Measurements from ENCODE around the gene LAX1. TPM values are rescaled to one million over a fixed set of nuclear protein-coding genes. Genes with fewer than 3 reads are reported as not detected.

LAX1 gene, protein sequence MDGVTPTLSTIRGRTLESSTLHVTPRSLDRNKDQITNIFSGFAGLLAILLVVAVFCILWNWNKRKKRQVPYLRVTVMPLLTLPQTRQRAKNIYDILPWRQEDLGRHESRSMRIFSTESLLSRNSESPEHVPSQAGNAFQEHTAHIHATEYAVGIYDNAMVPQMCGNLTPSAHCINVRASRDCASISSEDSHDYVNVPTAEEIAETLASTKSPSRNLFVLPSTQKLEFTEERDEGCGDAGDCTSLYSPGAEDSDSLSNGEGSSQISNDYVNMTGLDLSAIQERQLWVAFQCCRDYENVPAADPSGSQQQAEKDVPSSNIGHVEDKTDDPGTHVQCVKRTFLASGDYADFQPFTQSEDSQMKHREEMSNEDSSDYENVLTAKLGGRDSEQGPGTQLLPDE
- 10 to 100 TPM; 14.0 to 14.3 TPM for total RNA-seq

DNA sequence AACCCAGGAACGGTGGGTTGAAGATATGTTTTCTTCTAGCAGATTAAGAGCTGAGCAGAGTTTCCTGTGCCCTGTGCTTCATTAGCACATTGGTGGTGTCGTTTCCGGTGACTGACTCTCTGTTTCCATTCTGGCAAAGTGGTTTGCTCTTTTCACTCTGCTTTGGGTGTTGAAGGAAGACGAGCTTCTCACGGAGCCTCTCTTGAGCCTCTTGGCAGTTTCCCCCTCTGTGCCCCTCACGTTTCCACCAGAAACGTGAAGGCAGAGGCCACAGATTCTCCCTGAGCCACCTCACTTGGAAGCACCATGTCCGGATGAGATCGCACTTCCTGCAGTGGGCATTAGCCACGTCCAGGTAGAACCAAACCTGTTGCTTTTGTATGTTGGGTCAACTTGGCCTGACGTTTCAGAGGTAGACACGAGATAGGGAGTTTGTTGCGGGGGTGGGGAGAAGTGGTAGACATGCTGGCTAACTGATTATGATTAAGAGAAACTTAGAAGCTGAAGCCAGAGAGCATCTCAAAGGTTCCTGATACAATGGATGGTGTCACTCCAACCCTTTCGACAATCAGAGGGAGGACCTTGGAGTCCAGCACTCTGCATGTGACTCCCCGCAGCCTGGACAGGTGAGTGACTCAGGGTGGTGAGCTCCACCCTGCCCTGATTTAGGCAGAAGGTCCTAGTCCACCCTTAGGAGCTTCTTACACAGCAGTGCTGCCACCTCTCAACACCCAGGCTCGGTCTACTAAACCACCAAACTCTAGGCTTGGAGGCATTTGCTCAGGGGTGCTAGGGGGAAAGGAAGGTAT is at the start of gene LAX1:
Gene LAX1 (plus strand): TSS at position 155 of the 809 bp plus-strand sequence. CDS start 383 bp downstream, at position 538.
- Mint-ChIP-seq H3K4me3 (peak within 1 kb of the TSS; percentile 94), H3K27ac (peak within 1 kb of the TSS; percentile 100), H3K4me1 (ENCODE audit: low read depth) (peaks cover 40% of the 10 kb centered on the region), H3K9me3 (no peaks in the 10 kb centered on the region), H3K27me3 (no peaks in the 10 kb centered on the region), H3K36me3 (peaks cover 12% of the 10 kb centered on the region)
- intact Hi-C loops (cut with micrococcal nuclease): loop anchor here (1.0 to 10.0 kb wide), 10 partner anchors 11 to 480 kb away; partner anchors contain the start of genes ATP2B4, SNRPE, ZBED6 and ZC3H11A
- DNase-seq: peak; percentile 90
- POLR2A ChIA-PET: interaction anchor here (0.5 to 2.1 kb wide), 27 partner anchors 9 to 742 kb away, joined by 3 to 18 read pairs (median 4); partner anchors contain the start of genes ATP2B4, ZBED6 and ZC3H11A
- CTCF ChIA-PET: interaction anchor here (0.6 to 1.9 kb wide), 8 partner anchors 63 to 498 kb away, joined by 3 to 9 read pairs (median 4); partner anchors contain the start of gene ATP2B4

DNA sequence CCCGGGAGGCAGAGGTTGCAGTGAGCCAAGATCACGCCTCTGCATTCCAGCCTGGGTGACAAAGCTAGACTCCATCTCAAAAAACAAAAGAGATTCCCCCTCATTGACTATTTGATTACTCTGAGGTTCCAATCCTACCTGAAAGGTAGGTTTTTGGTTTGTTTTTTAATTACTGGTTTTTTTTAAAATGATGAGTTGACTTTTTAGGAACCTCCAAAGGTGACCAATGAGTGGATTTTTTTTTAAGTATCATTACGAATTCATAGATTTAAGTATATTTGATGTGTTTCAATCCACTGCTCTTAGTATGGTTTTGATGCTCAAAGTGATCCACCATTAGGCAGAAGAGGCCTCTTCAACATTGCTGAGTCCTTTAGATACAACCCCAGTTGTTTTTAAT is 47.9 kb upstream of the LAX1 start:
- peaks cover under 1% of the 10 kb centered on the region for H3K4me1 Mint-ChIP-seq (ENCODE audit: low read depth)
- no peaks in the 10 kb centered on the region for H3K9me3 Mint-ChIP-seq
- ChIA-PET CTCF (interaction anchor here (0.8 kb wide), 1 partner anchor 229 kb away, joined by 4 read pairs; no protein-coding TSS in a partner anchor), POLR2A (no interaction called here)
- H3K27ac Mint-ChIP-seq: no peak overlapping the region
- intact Hi-C loops (cut with micrococcal nuclease): no loop called here
- no peaks in the 10 kb centered on the region for H3K27me3 Mint-ChIP-seq
- peaks cover 27% of the 10 kb centered on the region for H3K36me3 Mint-ChIP-seq
- no peak for DNase-seq
- H3K4me3 Mint-ChIP-seq: no peak overlapping the region

DNA sequence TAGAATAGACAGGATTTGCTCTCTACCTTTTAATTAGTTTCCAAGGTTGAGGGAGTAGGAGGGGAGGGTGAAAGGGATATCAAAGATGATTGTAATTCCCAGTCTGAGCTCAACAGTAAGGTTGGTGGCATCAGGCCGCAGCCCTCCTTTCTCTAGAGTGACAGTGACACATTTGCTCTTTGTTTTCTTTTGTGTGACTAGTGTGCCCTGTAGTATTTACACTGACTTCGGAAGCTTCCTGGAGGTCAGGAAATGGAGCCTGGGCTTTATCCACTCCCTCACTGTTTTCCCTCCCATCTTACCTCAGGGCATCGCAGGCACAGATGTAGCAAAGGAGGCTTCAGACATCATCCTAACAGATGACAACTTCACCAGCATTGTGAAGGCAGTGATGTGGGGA is 44.7 kb upstream of the LAX1 start:
- H3K36me3 Mint-ChIP-seq: peaks cover 26% of the 10 kb centered on the region
- no peaks in the 10 kb centered on the region for H3K9me3 Mint-ChIP-seq
- H3K4me3 Mint-ChIP-seq: no peak overlapping the region
- DNase-seq: no peak
- H3K4me1 Mint-ChIP-seq (ENCODE audit: low read depth): no peaks in the 10 kb centered on the region
- H3K27me3 Mint-ChIP-seq: no peaks in the 10 kb centered on the region
- intact Hi-C loops (cut with micrococcal nuclease): no loop called here
- ChIA-PET POLR2A (interaction anchor here (1.6 kb wide), 1 partner anchor 46 kb away, joined by 3 read pairs; no protein-coding TSS in a partner anchor), CTCF (interaction anchor here (1.6 to 2.0 kb wide), 2 partner anchors 18 to 232 kb away, joined by 4 to 8 read pairs; no protein-coding TSS in a partner anchor)
- no peak overlapping the region for H3K27ac Mint-ChIP-seq

DNA sequence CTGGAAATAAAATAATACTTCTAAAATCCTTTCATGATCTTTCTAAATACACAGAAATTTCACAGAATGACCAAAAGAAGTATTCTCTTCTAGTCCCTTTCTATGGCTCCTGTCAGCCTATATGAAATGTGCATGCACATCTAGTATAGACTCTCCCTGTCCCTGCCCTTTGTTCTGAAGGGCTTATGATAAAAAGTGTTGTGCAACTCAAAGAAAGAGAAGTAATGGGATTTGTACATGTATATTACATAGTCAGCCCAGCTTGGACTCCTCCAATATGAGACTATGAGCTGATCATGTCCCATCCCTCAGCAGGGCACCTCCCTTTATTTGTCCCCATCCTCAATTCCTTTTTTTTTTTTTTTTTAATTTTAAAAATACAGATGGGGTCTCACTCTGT is 42.1 kb upstream of the LAX1 start:
- intact Hi-C loops (cut with micrococcal nuclease): no loop called here
- DNase-seq: no peak
- peaks cover 31% of the 10 kb centered on the region for H3K36me3 Mint-ChIP-seq
- H3K9me3 Mint-ChIP-seq: no peaks in the 10 kb centered on the region
- H3K4me3 Mint-ChIP-seq: no peak overlapping the region
- ChIA-PET POLR2A (no interaction called here), CTCF (interaction anchor here (0.7 kb wide), 1 partner anchor 50 kb away, joined by 3 read pairs; no protein-coding TSS in a partner anchor)
- H3K27ac Mint-ChIP-seq: no peak overlapping the region
- H3K27me3 Mint-ChIP-seq: no peaks in the 10 kb centered on the region
- no peaks in the 10 kb centered on the region for H3K4me1 Mint-ChIP-seq (ENCODE audit: low read depth)

DNA sequence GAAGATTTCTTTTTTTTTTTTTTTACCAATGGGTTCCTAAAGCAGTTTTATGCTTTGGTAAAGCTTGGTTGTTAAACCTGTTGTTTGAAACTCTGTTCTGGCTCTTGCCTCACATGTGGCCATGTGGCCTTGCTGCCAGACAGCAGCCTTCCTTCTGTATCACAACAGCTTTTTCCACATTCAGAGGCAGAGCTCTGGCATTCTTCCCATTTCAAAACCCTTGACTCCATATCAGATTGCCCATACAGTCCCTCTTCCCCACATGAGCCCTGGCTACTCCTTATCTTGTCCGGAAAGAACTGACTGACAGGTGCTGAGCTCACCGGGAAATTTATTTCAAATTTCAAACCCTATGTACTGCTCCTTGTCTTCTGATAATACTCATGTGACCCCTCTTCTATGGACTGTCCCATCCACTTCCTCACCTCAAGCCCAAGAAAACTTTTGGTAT is 38.5 kb upstream of the LAX1 start:
- ChIA-PET POLR2A (interaction anchor here (0.5 kb wide), 1 partner anchor 94 kb away, joined by 5 read pairs; no protein-coding TSS in a partner anchor), CTCF (interaction anchor here (0.6 kb wide), 1 partner anchor 11 kb away, joined by 3 read pairs; no protein-coding TSS in a partner anchor)
- no peak overlapping the region for H3K4me3 Mint-ChIP-seq
- no peak for DNase-seq
- H3K27ac Mint-ChIP-seq: no peak overlapping the region
- H3K4me1 Mint-ChIP-seq (ENCODE audit: low read depth): no peaks in the 10 kb centered on the region
- no peaks in the 10 kb centered on the region for H3K9me3 Mint-ChIP-seq
- intact Hi-C loops (cut with micrococcal nuclease): no loop called here
- H3K36me3 Mint-ChIP-seq: peaks cover 38% of the 10 kb centered on the region
- no peaks in the 10 kb centered on the region for H3K27me3 Mint-ChIP-seq

DNA sequence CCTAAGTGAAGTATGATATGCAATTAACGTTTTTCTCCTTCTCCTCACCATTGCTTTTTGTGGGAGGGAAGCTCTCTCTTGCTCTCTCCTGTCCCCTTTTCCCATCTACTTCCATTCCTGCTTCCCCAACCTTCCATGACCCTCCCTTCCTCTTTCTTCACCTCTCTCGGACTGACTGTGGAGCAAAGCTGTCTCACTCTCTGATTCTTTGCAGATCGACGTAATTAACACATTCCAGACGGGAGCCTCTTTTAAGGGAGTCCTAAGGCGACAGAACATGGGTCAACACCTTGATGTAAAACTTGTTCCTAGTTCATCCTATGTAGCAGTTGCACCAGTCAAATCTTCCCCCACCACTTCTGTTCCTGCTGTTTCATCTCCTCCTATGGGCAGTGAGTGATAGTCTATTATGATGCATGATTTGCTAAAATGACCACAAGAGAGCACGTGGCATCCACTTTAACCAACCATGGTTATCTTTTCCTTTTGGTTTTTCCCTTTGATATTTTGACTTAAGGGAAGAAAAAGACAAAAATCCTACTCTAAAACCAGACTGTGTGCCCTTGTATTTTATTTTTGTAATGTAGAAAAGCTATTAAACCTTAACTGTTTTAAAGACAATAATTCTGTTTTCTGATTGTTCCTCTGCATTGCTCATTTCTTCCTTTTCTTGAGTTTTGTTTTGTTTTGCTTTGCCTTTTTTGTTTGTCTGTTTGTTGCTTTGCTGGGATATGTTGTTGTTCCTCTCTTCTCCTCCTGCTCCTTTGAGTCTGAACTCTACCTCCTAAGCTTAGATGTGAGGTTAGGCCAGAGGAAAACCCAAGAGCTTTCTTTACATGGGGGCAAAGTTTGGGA is 31.7 kb upstream of the LAX1 start:
- ChIA-PET CTCF (interaction anchor here (0.6 to 0.7 kb wide), 2 partner anchors 15 to 227 kb away, joined by 3 read pairs; no protein-coding TSS in a partner anchor), POLR2A (no interaction called here)
- Mint-ChIP-seq H3K4me3 (no peak overlapping the region), H3K27ac (no peak overlapping the region), H3K36me3 (peaks cover 20% of the 10 kb centered on the region), H3K27me3 (no peaks in the 10 kb centered on the region), H3K9me3 (no peaks in the 10 kb centered on the region), H3K4me1 (ENCODE audit: low read depth) (no peaks in the 10 kb centered on the region)
- DNase-seq: no peak
- intact Hi-C loops (cut with micrococcal nuclease): loop anchor here (5.0 kb wide), 1 partner anchor 34 kb away; the partner anchor contains the start of gene LAX1

DNA sequence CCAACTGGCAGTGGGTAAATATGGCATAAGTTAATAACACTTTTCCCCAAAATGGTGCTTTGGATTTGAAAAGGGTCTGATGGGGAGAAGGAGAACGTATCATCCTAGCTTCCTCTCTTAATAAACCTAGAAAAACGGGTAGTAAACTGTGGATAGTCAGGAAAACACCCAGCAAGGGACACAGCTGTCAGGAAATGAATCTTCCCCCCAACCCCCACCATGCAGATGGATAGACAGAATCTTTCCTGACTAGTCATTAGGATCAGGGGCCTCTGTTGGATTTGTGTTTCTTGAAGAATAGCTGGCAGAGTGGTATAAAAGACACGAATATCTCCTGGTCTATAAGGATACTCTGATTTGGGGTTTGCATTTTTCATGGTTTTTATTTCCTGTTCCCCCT is 22.5 kb upstream of the LAX1 start:
- Mint-ChIP-seq H3K9me3 (no peaks in the 10 kb centered on the region), H3K27me3 (no peaks in the 10 kb centered on the region), H3K27ac (no peak overlapping the region), H3K4me1 (ENCODE audit: low read depth) (peaks cover 21% of the 10 kb centered on the region), H3K4me3 (no peak overlapping the region), H3K36me3 (peaks cover 20% of the 10 kb centered on the region)
- intact Hi-C loops (cut with micrococcal nuclease): no loop called here
- no peak for DNase-seq
- CTCF ChIA-PET: interaction anchor here (1.2 to 1.3 kb wide), 2 partner anchors 8 to 239 kb away, joined by 3 read pairs; no protein-coding TSS in a partner anchor
- POLR2A ChIA-PET: no interaction called here

DNA sequence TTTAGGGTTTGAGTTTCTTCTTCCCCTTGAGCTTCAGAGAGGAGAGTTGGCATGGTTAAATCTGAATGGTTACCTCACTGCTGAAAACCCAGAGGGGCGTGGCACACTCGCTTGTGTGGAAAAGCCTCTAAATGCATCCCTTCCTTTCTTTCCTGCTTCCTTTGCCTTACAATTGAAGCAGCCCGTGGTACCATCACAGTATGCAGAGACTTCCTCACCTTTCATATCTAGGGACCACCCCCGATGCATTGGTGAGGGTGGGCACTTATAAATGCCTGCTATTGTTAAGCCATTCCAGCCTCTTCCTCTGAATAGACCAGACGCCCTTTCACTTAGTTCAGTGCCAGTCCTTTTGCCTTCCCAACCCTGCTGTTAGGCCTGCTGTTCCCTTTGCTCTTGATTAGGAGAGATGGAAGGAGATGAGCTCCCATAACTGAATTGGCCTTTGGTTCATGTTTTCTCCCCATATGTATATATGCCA is 21.9 kb upstream of the LAX1 start:
- Mint-ChIP-seq H3K4me3 (no peak overlapping the region), H3K27me3 (no peaks in the 10 kb centered on the region), H3K9me3 (no peaks in the 10 kb centered on the region), H3K27ac (peak overlapping the region; percentile 23), H3K4me1 (ENCODE audit: low read depth) (peaks cover 21% of the 10 kb centered on the region), H3K36me3 (peaks cover 17% of the 10 kb centered on the region)
- ChIA-PET POLR2A (interaction anchor here (0.9 kb wide), 1 partner anchor 11 kb away, joined by 3 read pairs; no protein-coding TSS in a partner anchor), CTCF (interaction anchor here (1.3 kb wide), 1 partner anchor 8 kb away, joined by 3 read pairs; no protein-coding TSS in a partner anchor)
- DNase-seq: no peak
- intact Hi-C loops (cut with micrococcal nuclease): no loop called here

DNA sequence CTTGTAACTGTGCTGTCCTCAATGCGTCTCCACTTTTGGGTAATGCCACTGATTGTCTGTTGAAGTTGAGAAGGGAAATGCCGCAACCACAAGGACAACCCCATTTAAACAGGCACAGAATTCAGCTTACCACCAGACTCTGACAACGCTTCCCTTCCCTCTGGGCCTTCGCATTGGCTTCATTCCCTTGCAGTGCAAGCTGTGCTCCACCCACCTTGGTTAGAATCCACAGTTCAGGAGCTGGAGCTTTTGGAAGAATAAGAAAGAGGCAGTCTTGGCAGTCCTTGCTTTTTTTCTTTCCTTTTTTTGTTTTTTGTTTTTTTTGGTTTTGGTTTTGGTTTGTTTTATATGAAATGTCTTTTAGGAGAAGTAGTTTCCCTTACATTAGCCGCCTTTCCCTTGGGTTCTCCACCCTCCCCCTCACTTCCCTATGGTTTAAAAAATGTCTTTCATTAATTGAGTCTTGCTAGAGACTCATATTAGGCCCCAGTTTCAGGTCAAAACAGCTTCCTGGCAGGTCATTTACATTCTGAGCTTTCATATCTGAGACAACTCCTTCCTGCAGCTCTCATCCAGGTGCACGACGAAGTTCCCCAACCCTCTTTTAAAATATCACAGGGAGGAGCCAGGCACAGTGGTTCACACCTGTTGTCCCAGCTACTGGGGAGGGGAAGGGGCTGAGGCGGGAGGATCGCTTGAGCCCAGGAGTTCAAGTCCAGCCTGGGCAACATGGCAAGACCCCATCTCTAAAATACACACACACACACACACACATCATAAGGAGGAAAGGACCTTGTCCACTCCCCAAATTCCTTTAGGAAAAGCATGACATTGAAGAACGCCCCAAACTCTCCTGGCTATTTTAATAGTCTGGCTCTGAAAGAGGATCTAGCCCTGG is 20.7 kb upstream of the LAX1 start:
- Mint-ChIP-seq H3K27ac (peak overlapping the region; percentile 78), H3K4me1 (ENCODE audit: low read depth) (peaks cover 21% of the 10 kb centered on the region), H3K9me3 (no peaks in the 10 kb centered on the region), H3K4me3 (peak overlapping the region; percentile 17), H3K36me3 (peaks cover 14% of the 10 kb centered on the region), H3K27me3 (no peaks in the 10 kb centered on the region)
- intact Hi-C loops (cut with micrococcal nuclease): loop anchor here (2.0 kb wide), 1 partner anchor 20 kb away; the partner anchor contains the start of gene LAX1
- ChIA-PET POLR2A (interaction anchor here (0.9 to 1.3 kb wide), 2 partner anchors 10 to 21 kb away, joined by 3 to 6 read pairs; partner anchors contain the start of gene LAX1), CTCF (interaction anchor here (0.7 to 0.9 kb wide), 3 partner anchors 240 to 1098 kb away, joined by 3 read pairs; no protein-coding TSS in a partner anchor)
- DNase-seq: peak; percentile 38

DNA sequence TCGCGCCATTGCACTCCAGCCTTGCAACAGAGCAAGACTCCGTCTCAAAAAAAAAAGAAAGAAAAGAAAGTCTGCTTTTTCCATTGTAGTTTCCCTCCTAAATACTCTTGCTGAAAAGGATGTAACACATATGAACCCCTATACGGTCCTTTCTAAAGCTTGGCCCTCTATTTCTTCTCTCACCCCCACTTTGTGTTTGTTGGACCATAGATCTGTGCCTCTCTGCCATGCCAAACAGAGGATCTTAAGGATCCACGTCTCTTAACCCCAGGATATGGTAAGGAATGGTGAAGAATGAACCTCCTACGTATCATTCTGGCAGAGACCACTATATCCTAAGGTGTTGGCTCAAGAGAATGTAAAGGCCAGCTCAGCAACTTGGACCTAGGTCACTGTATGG is 18.7 kb upstream of the LAX1 start:
- no peak for DNase-seq
- Mint-ChIP-seq H3K36me3 (peaks cover 8% of the 10 kb centered on the region), H3K4me3 (no peak overlapping the region), H3K27ac (no peak overlapping the region), H3K27me3 (no peaks in the 10 kb centered on the region), H3K4me1 (ENCODE audit: low read depth) (peaks cover 21% of the 10 kb centered on the region), H3K9me3 (no peaks in the 10 kb centered on the region)
- POLR2A ChIA-PET: interaction anchor here (1.2 kb wide), 1 partner anchor 19 kb away, joined by 3 read pairs; the partner anchor contains the start of gene LAX1
- CTCF ChIA-PET: no interaction called here
- intact Hi-C loops (cut with micrococcal nuclease): no loop called here
